NB4 (cell line): ENCODE data around the gene PLXNC1.

Experiments
- DNase-seq: peaks from one replicate; pipeline ENCODE4 v3.0.0; 2010; ENCODE audit warnings: low read depth
- H3K4me3 ChIP-seq: one replicate; pipeline ENCODE4 v1.5.1; 2011; ENCODE audit warnings: mild to moderate bottlenecking, low read depth, low read length, moderate library complexity
- MAX ChIP-seq: IDR thresholded peaks from 2 replicates; pipeline ENCODE4 v1.6.1; 2011; ENCODE audit warnings: low read depth, low read length
- MYC ChIP-seq: IDR thresholded peaks from 2 replicates; pipeline ENCODE4 v1.6.1; 2011; ENCODE audit warnings: low read depth, low read length
- POLR2A ChIP-seq: IDR thresholded peaks from 2 replicates; pipeline ENCODE4 v1.6.1; 2011; ENCODE audit warnings: mild to moderate bottlenecking; ENCODE audit not compliant: insufficient read length; ENCODE audit errors: extremely low read depth
- TF ChIP-seq, protein P1 (sequence below): IDR thresholded peaks from one replicate; pipeline ENCODE4 v1.5.1; 2012; ENCODE audit warnings: low read depth, low read length

PLXNC1 gene

DNA sequence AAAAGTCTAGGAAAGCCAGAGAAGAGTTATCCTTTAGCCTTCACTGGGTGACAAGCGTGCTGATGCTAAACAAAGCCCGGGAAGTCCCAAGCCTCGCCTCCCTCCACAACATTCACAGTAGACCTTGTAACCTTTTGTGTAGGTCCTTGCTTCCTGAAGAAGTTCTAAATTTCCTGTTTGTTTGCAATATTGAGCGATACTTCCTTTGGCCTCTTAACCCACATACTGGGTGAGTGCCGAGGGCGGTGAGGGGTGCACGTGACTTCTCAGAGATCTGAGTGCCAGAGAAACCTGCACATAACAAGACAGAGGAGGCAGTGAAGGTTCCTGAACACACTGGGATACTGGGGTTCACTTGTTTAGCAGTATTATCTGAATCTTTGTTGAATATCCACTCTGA, 134.3 kb downstream of the PLXNC1 start:
- DNase-seq = no peak
- no peak overlapping the region for H3K4me3 ChIP-seq
- TF ChIP-seq POLR2A = no peak
- TF ChIP-seq MYC = no peak
- no peak for TF ChIP-seq MAX
- TF ChIP-seq, protein P1, sequence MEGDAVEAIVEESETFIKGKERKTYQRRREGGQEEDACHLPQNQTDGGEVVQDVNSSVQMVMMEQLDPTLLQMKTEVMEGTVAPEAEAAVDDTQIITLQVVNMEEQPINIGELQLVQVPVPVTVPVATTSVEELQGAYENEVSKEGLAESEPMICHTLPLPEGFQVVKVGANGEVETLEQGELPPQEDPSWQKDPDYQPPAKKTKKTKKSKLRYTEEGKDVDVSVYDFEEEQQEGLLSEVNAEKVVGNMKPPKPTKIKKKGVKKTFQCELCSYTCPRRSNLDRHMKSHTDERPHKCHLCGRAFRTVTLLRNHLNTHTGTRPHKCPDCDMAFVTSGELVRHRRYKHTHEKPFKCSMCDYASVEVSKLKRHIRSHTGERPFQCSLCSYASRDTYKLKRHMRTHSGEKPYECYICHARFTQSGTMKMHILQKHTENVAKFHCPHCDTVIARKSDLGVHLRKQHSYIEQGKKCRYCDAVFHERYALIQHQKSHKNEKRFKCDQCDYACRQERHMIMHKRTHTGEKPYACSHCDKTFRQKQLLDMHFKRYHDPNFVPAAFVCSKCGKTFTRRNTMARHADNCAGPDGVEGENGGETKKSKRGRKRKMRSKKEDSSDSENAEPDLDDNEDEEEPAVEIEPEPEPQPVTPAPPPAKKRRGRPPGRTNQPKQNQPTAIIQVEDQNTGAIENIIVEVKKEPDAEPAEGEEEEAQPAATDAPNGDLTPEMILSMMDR = no peak

GRCh38 chr12:94284046-94284445, 135.7 kb downstream of the PLXNC1 start:
- DNase-seq = no peak
- no peak overlapping the region for H3K4me3 ChIP-seq
- TF ChIP-seq, protein P1 = no peak
- TF ChIP-seq MYC = no peak
- no peak for TF ChIP-seq MAX
- no peak for TF ChIP-seq POLR2A

DNA sequence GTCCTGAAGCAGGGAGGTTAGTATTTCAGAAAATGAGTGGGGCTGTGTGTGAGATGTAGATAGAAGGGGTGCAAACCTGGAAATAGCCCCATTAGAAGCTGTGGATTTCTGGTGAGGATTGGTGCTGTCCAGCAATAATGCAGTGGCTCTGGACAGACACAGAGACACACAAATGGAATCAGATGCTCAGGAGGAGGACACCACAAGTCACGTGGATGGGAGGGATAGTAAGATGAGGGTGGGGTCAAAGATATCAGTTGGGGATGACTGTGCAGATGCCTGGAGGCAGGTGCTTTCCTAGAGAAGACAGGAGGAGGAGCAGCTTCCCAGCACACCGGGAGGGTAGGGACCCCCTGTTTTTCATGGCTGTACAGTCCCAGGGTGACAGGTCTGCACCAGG, 136.5 kb downstream of the PLXNC1 start:
- no peak for TF ChIP-seq MAX
- TF ChIP-seq POLR2A = no peak
- no peak for TF ChIP-seq MYC
- TF ChIP-seq, protein P1 = no peak
- no peak overlapping the region for H3K4me3 ChIP-seq
- no peak for DNase-seq

- no peak overlapping the region for H3K4me3 ChIP-seq
- no peak for DNase-seq
- no peak for TF ChIP-seq POLR2A
- no peak for TF ChIP-seq MAX
- no peak for TF ChIP-seq MYC
- TF ChIP-seq, protein P1 = no peak
Measured at GRCh38 chr12:94285943-94286582, 137.7 kb downstream of the PLXNC1 start.

DNA sequence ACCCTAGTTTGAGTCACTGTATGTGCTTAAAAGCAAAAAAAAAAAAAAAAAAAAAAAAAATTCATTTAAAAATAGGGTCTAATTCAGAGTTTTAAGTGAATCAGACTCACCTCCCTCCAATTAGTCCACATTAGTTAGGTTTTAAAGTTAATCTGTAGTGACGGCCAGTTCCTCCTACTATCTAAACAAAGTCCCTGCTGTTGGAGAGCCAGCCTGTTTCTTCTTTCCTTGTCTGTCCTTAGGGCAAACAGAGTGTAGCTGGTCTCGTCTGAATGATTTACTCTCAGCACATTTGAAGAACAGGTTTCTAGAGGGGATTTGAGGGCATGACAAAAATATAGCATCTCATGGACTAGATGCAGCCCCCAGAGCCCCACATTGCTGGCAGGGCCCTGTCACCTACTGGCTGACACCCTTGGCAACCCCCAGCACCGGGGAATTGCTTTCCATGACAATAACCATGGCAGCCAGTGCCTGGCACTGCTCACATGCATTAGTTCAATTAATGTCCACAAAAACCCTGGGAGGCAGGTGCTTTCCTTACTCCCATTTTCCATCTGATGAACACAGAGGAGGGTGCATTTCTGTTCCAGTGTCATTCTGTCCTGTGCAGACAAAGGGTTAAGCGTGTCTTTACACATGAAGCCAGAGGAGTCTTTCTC, 138.3 kb downstream of the PLXNC1 start:
- DNase-seq = no peak
- H3K4me3 ChIP-seq = no peak overlapping the region
- TF ChIP-seq, protein P1 = no peak
- TF ChIP-seq MYC (no peak), MAX (no peak), POLR2A (no peak)
